NCI-H146 treated with DMSO at 0.1 percent for 48 hours (cell line): ENCODE data around the gene P2RX3.

Experiments used
- DNase-seq: peaks from one replicate; lab custom pipeline; 2025; ENCODE audit not compliant: unreplicated experiment; lab: John Stamatoyannopoulos, UW

Gene P2RX3

GRCh38 chr11:57368106-57368844 lies 30.1 kb downstream of the P2RX3 start:
- no peak for DNase-seq

GRCh38 chr11:57368845-57369232 lies 30.7 kb downstream of the P2RX3 start:
- DNase-seq, result no peak

- DNase-seq, result no peak
These were observed 32.1 kb downstream of the P2RX3 start for GRCh38 chr11:57370251-57370650.

- DNase-seq, result no peak
These were observed 32.8 kb downstream of the P2RX3 start for GRCh38 chr11:57370941-57371340.

GRCh38 chr11:57373146-57373545 lies 35.0 kb downstream of the P2RX3 start:
- DNase-seq, result no peak

- no peak for DNase-seq
These were observed 36.8 kb downstream of the P2RX3 start for GRCh38 chr11:57374966-57375365.

- DNase-seq, result no peak
These were observed 37.3 kb downstream of the P2RX3 start for GRCh38 chr11:57375490-57375889.

- no peak for DNase-seq
These were observed 38.2 kb downstream of the P2RX3 start for GRCh38 chr11:57376095-57377090.

- DNase-seq, result no peak
These were observed 39.0 kb downstream of the P2RX3 start for GRCh38 chr11:57377107-57377506.

GRCh38 chr11:57378186-57378585 lies 40.0 kb downstream of the P2RX3 start:
- DNase-seq, result no peak

GRCh38 chr11:57379732-57380131 lies 41.6 kb downstream of the P2RX3 start:
- no peak for DNase-seq

GRCh38 chr11:57380975-57381374 lies 42.8 kb downstream of the P2RX3 start, which contains the start of gene PRG3:
PRG3 (minus strand) TSS chr11:57381150; CDS start chr11:57380708, 442 bp downstream.
- no peak for DNase-seq

- no peak for DNase-seq
These were observed 48.2 kb downstream of the P2RX3 start for GRCh38 chr11:57386178-57386940.

- DNase-seq, result no peak
These were observed 49.3 kb downstream of the P2RX3 start for GRCh38 chr11:57387289-57388030.

GRCh38 chr11:57390535-57390934 lies 52.4 kb downstream of the P2RX3 start, which contains the start of gene PRG2:
PRG2 (minus strand) TSS chr11:57390650; CDS start chr11:57389944, 706 bp downstream.
- DNase-seq, result no peak

GRCh38 chr11:57391111-57391510 lies 53.0 kb downstream of the P2RX3 start:
- DNase-seq, result no peak

GRCh38 chr11:57391539-57391938 lies 53.4 kb downstream of the P2RX3 start:
- no peak for DNase-seq

GRCh38 chr11:57392066-57392762 lies 54.1 kb downstream of the P2RX3 start:
- DNase-seq, result no peak

- no peak for DNase-seq
These were observed 54.6 kb downstream of the P2RX3 start for GRCh38 chr11:57392763-57393105.
